Ovary (tissue), 9 donors: ENCODE measurements around the gene PPP2R2C. TPM values are rescaled to one million over a fixed set of nuclear protein-coding genes. Genes with fewer than 3 reads are reported as not detected.

Source experiments
- DNase-seq, 5 donors: peaks; one replicate each; pipeline ENCODE4 v3.0.0-alpha.2; 2019 to 2020
- H3K27ac ChIP-seq, 2 donors: fragments of 200-600 bp; one replicate each; pipeline versions ENCODE4 v1.5.1 to v1.8.0; 2019 to 2022
- H3K27me3 ChIP-seq: fragments of 200-600 bp; one replicate; pipeline ENCODE4 v1.8.0; 2022
- H3K36me3 ChIP-seq: fragments of 200-600 bp; sonication (generic); one replicate; pipeline ENCODE4 v1.5.1; 2019
- H3K4me1 ChIP-seq: one replicate; pipeline ENCODE4 v1.8.1; 2013; ENCODE audit warnings: mild to moderate bottlenecking, moderate library complexity; ENCODE audit not compliant: insufficient read depth
- H3K4me3 ChIP-seq: fragments of 200-600 bp; sonication (generic); one replicate; pipeline ENCODE4 v1.5.1; 2017
- H3K9me3 ChIP-seq, 2 donors: fragments of 200-600 bp in 1 of 2; sonication (generic) in 1 of 2; one replicate each; pipeline versions ENCODE4 v1.5.1 to v1.8.1; 2013 to 2019; ENCODE audit warnings: mild to moderate bottlenecking in 1 of 2, moderate library complexity in 1 of 2
- EP300 ChIP-seq: sonication (generic); formaldehyde crosslinking; IDR thresholded peaks from one replicate; pipeline ENCODE4 v1.6.1; 2017; ENCODE audit warnings: antibody characterized with exemption
- POLR2A ChIP-seq: fragments of 450-650 bp; IDR thresholded peaks from one replicate; pipeline ENCODE4 v1.6.1; 2017; ENCODE audit warnings: antibody characterized with exemption, mild to moderate bottlenecking, moderate library complexity
- WGBS, 3 donors: extraction: QIAGEN DNeasy Blood & Tissue Kit in 1 of 3; methylation state at CpG; one replicate each; pipeline versions ENCODE4 v1.1.5 to v1.1.7; 2013 to 2017; 5-methylcytosine and 5-hydroxymethylcytosine counted together
- intact Hi-C, 4 donors: fragments of 100-400 bp; cut with DNase I; formaldehyde crosslinking; loops; one replicate each; pipeline versions ENCODE4 v1.11.0 to v1.15.1; 2022 to 2023
- polyA plus RNA-seq, 2 donors: library from polyadenylated mRNA; stranded (reverse); fragments of 200-250 nt in 1 of 2; fragments of 350-450 nt in 1 of 2; fragmentation: Illumina TruSeq in 1 of 2; extraction: RNeasy Lipid Tissue Mini Kit (QIAGEN cat#74804) in 1 of 2; gene quantifications; one replicate each; pipeline ENCODE4 v1.2.3, GENCODE V29; 2013 to 2014
- total RNA-seq, 7 donors: library from RNA; depleted of rRNA in 2 of 7; stranded (reverse); fragments of >200 nt in 2 of 7; fragmentation: NEBNext Ultra II Directional in 3 of 7; extraction: Animal tissue kit (Norgen Biotek cat#: 25700) in 3 of 7; gene quantifications; one replicate each; pipeline versions ENCODE4 v1.1.0 to v1.2.4, GENCODE V29; 2016 to 2023
- TF ChIP-seq, protein P1 (sequence below), 3 donors: fragments of 450-650 bp in 2 of 3; fragments of 200-600 bp in 1 of 3; IDR thresholded peaks; one replicate each; pipeline versions ENCODE4 v1.5.1 to v1.8.0; 2016 to 2022; ENCODE audit warnings: antibody characterized with exemption in 3 of 3, mild to moderate bottlenecking in 1 of 3
- donor health status: DM: no; HTN: no; CAD: no; lungs with moderate emphysema.
- donor health status: DM: no; HTN: no; CAD: no.
- donor health status: Bipolar disorder and iron deficiency.
- donor health status: DM: yes; HTN: yes; CAD: no.
- donor health status: DM: no; HTN: no; CAD: no.
- donor health status: DM: yes; HTN: yes; CAD: no.

PPP2R2C gene
- total and polyA plus RNA-seq, 9 donors, result 0.12 to 4.5 (median 0.77) TPM

DNA sequence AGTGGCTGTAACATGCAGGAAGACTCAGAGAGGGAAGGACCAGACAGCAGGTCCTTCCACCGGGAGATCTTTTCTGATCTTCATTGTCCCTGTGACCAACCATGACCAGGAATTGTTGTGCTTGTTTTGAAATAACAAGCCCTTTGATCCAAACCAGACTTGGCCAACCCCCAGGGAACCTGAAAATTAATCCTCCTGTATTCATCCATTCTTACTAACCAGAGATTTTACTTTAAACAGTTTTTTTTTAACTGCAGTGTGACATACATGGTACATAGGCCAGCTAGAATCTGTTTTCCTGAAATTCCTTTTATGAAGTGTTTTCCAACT lies 198.8 kb downstream of the PPP2R2C start:
- TF ChIP-seq POLR2A (no peak), EP300 (no peak)
- TF ChIP-seq, protein P1, sequence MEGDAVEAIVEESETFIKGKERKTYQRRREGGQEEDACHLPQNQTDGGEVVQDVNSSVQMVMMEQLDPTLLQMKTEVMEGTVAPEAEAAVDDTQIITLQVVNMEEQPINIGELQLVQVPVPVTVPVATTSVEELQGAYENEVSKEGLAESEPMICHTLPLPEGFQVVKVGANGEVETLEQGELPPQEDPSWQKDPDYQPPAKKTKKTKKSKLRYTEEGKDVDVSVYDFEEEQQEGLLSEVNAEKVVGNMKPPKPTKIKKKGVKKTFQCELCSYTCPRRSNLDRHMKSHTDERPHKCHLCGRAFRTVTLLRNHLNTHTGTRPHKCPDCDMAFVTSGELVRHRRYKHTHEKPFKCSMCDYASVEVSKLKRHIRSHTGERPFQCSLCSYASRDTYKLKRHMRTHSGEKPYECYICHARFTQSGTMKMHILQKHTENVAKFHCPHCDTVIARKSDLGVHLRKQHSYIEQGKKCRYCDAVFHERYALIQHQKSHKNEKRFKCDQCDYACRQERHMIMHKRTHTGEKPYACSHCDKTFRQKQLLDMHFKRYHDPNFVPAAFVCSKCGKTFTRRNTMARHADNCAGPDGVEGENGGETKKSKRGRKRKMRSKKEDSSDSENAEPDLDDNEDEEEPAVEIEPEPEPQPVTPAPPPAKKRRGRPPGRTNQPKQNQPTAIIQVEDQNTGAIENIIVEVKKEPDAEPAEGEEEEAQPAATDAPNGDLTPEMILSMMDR (IDR thresholded peaks at IDR 0.05), result no peak
- H3K4me1 ChIP-seq, result peaks cover 67% of the 10 kb centered on the region
- WGBS, 3 donors, result 21 to 33% (median 22%) methylated on average over 1 of the region's 1 CpG

GRCh38 chr4:6272863-6273660 lies 199.4 kb downstream of the PPP2R2C start:
- peak; percentile 45 to 63 (median 53) for DNase-seq
- 6 to 12% (median 10%) methylated on average over 14 to 15 of the region's 15 CpGs for WGBS, 3 donors
- TF ChIP-seq POLR2A (no peak), EP300 (no peak)
- TF ChIP-seq, protein P1 (IDR thresholded peaks at IDR 0.05), result peak in 1 of 3 donors; percentile 14
- Histone ChIP-seq H3K9me3 (no peaks in the 10 kb centered on the region), H3K36me3 (no peaks in the 10 kb centered on the region), H3K4me1 (peaks cover 62% of the 10 kb centered on the region), H3K27ac (peak overlapping the region in 1 of 2 donors; percentile 82), H3K4me3 (peak overlapping the region; percentile 15), H3K27me3 (no peaks in the 10 kb centered on the region)
- intact Hi-C loops, result loop anchor here in 1 of 4 donors (10.0 kb wide), 1 partner anchor 512 kb away; the partner anchor contains the start of gene KIAA0232

More for the DNA sequence above, 198.8 kb downstream of the PPP2R2C start:
- no peak overlapping the region for H3K4me3 ChIP-seq
- DNase-seq, result no peak
- H3K27ac ChIP-seq, result peak overlapping the region in 1 of 2 donors; percentile 43
- intact Hi-C loops, result loop anchor here in 1 of 4 donors (10.0 kb wide), 1 partner anchor 511 kb away; the partner anchor contains the start of gene KIAA0232
- H3K27me3 ChIP-seq, result no peaks in the 10 kb centered on the region
- H3K36me3 ChIP-seq, result no peaks in the 10 kb centered on the region
- no peaks in the 10 kb centered on the region for H3K9me3 ChIP-seq

- Histone ChIP-seq H3K9me3 (no peaks in the 10 kb centered on the region), H3K27me3 (no peaks in the 10 kb centered on the region), H3K36me3 (no peaks in the 10 kb centered on the region), H3K4me1 (peaks cover 50% of the 10 kb centered on the region), H3K27ac (peak overlapping the region; percentile 71 to 82), H3K4me3 (peak overlapping the region; percentile 96)
- WGBS, 3 donors, result 9 to 20% (median 13%) methylated on average over 15 of the region's 15 CpGs
- peak in 4 of 5 donors; percentile 44 to 63 (median 51) for DNase-seq
- intact Hi-C loops, result loop anchor here in 1 of 4 donors (10.0 kb wide), 1 partner anchor 513 kb away; the partner anchor contains the start of gene KIAA0232
- TF ChIP-seq, protein P1 (IDR thresholded peaks at IDR 0.05), result no peak
- TF ChIP-seq EP300, result no peak
- no peak for TF ChIP-seq POLR2A
These were observed 200.5 kb downstream of the PPP2R2C start for GRCh38 chr4:6271701-6272465.

- H3K9me3 ChIP-seq, result no peaks in the 10 kb centered on the region
- H3K27me3 ChIP-seq, result no peaks in the 10 kb centered on the region
- peaks cover 45% of the 10 kb centered on the region for H3K4me1 ChIP-seq
- H3K27ac ChIP-seq, result peak overlapping the region; percentile 71 to 82
- DNase-seq, result no peak
- no peaks in the 10 kb centered on the region for H3K36me3 ChIP-seq
- intact Hi-C loops, result loop anchor here in 1 of 4 donors (10.0 kb wide), 1 partner anchor 514 kb away; the partner anchor contains the start of gene KIAA0232
- WGBS, 3 donors, result 23 to 37% (median 25%) methylated on average over 9 of the region's 9 CpGs
- TF ChIP-seq POLR2A (no peak), EP300 (no peak)
- TF ChIP-seq, protein P1 (IDR thresholded peaks at IDR 0.05), result no peak
- H3K4me3 ChIP-seq, result peak overlapping the region; percentile 96
These were observed 201.2 kb downstream of the PPP2R2C start for GRCh38 chr4:6271206-6271605.
